Embryonic facial prominence (tissue), 1 donor: ENCODE data around the gene LIN52.

Experiments used
- DNase-seq: peaks from one replicate; pipeline ENCODE4 v3.0.0-alpha.2; 2016; ENCODE audit errors: extremely low spot score

The LIN52 gene

GRCh38 chr14:74235017-74235416 is 150.3 kb downstream of the LIN52 start:
- no peak for DNase-seq

GRCh38 chr14:74237441-74237840 is 152.7 kb downstream of the LIN52 start:
- no peak for DNase-seq

DNA sequence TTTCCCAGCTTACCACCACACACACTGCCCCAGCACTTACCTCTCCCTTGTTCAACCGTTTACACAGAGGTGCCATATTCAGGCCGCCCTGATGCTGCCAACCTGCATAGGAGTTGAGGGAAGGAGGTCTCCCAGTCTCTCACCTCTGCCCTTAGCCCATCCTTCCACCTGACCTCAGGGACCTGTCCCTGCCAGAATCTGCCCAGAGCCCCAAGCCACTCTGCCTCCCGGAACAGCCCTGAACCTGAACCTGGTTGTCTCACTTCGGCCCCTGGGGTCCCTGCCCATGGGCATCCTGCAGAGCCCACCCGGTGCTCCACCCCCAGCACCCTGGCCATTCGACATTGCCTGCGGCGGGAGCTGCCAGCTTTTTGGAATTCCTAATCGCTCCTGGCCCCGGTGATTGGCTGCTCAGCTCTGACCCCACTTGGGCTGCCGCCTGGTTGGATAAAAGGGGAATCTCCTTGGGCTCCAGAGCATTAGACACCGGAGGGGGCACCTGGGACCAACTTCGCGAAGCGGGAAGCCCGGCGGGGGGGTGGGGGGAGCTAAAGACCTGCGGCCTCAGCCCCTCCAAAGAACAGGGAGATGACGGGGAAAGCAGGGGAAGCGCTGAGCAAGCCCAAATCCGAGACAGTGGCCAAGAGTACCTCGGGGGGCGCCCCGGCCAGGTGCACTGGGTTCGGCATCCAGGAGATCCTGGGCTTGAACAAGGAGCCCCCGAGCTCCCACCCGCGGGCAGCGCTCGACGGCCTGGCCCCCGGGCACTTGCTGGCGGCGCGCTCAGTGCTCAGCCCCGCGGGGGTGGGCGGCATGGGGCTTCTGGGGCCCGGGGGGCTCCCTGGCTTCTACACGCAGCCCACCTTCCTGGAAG is 154.5 kb downstream of the LIN52 start, which contains the start of gene VSX2:
VSX2 (plus strand) TSS at position 476 of the 874 bp plus-strand sequence; CDS start at position 589, 113 bp downstream.
- DNase-seq = no peak

GRCh38 chr14:74239848-74240793 is 155.4 kb downstream of the LIN52 start:
- DNase-seq = no peak

- DNase-seq = no peak
These were observed 156.3 kb downstream of the LIN52 start for GRCh38 chr14:74240794-74241651.

DNA sequence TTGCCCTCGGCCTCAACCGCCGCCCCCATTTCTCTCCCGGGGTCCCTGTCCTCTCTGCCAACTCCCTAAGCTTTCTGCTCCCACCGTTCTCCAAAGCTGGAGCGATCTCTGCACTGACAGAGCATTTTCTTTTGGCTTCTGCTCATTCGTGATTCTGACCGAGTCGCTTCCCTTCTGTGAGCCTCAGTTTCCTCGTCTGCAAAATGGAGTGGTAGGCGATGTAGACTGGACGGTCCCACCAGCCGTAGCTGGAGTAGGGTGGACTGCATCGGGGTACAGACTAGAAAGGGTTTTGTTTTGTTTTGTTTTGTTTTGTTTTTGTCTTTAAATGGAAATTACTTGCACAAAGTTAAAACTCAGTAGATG is 156.9 kb downstream of the LIN52 start:
- no peak for DNase-seq

DNA sequence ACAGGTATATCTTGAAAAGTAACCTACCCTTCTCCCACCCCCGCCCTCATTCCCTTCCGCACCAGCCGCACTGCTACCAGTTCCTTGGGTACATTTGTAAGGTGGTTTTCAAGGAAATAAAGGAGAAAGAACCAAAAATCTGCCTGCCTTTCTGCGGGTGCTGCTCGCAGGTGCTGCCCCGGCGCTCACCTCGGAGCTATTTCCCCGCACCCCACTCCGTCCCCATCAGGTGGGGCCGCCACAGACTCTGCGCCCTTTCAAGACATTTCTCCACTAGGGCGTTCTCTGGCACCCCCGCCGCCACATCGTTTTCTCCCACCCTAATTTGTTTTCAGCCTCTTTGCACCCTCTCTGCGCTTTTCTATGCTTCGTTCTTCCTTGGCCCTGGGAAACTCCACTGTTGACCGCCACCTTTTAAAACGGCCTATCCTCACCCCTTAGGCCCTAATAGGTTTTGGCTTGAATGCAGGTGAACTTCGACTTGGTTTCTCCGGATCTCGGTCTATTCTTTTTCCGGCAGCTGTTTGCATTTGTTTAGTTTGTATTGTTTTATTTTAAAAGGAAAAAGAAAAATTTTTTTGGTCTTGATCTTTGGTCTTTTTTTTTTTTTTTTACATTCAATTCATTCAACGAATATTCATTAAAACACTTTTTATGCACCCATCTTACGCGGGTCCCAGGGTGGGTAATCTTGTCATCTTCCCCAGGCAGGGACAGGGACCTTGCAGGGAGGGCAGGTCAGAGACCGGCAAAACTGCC is 157.4 kb downstream of the LIN52 start:
- no peak for DNase-seq

DNA sequence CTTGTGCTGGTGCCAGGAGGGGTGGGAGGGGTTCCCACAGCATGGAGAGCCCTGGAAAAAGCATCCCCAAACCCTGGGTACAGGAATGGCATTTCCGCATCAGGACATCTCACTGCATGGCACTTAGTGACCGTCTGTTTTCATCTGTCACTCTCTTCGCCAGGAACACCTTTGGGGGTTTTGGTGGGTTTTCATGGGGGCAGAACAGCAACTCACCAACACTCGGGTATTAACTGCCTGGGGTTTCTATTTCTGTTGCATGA is 158.0 kb downstream of the LIN52 start:
- DNase-seq = no peak

- no peak for DNase-seq
These were observed 158.3 kb downstream of the LIN52 start for GRCh38 chr14:74243051-74243450.

DNA sequence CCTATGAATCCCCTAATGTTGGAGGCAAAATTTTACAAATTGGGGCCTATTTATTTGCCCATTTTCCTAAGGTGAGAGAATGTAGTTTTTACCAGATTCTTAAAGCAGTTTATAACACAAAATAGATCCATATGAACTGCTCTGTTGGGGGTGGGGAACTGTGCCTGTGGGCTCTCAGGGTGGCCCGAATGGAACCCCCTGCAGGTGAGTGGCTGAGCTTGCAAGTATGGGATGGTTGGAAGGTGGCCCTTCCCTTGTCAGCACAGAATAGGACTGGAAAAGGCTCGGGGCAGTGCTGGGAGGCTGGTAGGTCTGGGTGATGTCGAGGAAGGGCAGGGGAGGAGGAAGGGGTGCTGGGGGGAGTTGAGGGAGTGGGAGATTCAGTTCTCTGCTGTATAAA is 159.4 kb downstream of the LIN52 start:
- DNase-seq = no peak

- no peak for DNase-seq
These were observed 160.5 kb downstream of the LIN52 start for GRCh38 chr14:74245292-74245691.

GRCh38 chr14:74246542-74246941 is 161.8 kb downstream of the LIN52 start:
- DNase-seq = no peak

- no peak for DNase-seq
These were observed 163.3 kb downstream of the LIN52 start for GRCh38 chr14:74248017-74248416.

- DNase-seq = no peak
These were observed 164.9 kb downstream of the LIN52 start for GRCh38 chr14:74249433-74250375.
